Measurements from ENCODE around the gene MMEL1.
A peak's percentile ranks its signal among the peaks of the same experiment; 100 is the strongest.

MMEL1 gene

GRCh38 chr1:2642560-2643413 is 10.0 kb upstream of the MMEL1 start:
- peak; percentile 91 for DNase-seq (ENCODE audit: low read depth)

- DNase-seq (ENCODE audit: low read depth): no peak
Measured at GRCh38 chr1:2642131-2642559, 9.3 kb upstream of the MMEL1 start.

- no peak for DNase-seq (ENCODE audit: low read depth)
Measured at GRCh38 chr1:2641381-2642130, 8.7 kb upstream of the MMEL1 start.

GRCh38 chr1:2640626-2641025 is 7.8 kb upstream of the MMEL1 start:
- DNase-seq (ENCODE audit: low read depth): no peak

GRCh38 chr1:2639607-2640521 is 7.0 kb upstream of the MMEL1 start:
- no peak for DNase-seq (ENCODE audit: low read depth)

- DNase-seq (ENCODE audit: low read depth): no peak
Measured at GRCh38 chr1:2639203-2639602, 6.4 kb upstream of the MMEL1 start.

GRCh38 chr1:2638466-2639115 is 5.8 kb upstream of the MMEL1 start:
- DNase-seq (ENCODE audit: low read depth): no peak

GRCh38 chr1:2637442-2638145 is 4.8 kb upstream of the MMEL1 start:
- DNase-seq (ENCODE audit: low read depth): no peak

- DNase-seq (ENCODE audit: low read depth): no peak
Measured at GRCh38 chr1:2636733-2637132, 3.9 kb upstream of the MMEL1 start.

- DNase-seq (ENCODE audit: low read depth): no peak
Measured at GRCh38 chr1:2635361-2636010, 2.7 kb upstream of the MMEL1 start.

GRCh38 chr1:2633936-2634491 is 1.2 kb upstream of the MMEL1 start:
- no peak for DNase-seq (ENCODE audit: low read depth)

- no peak for DNase-seq (ENCODE audit: low read depth)
Measured at GRCh38 chr1:2633366-2633935, 635 bp upstream of the MMEL1 start.

GRCh38 chr1:2632051-2632430 is 775 bp downstream of the MMEL1 start:
- no peak for DNase-seq (ENCODE audit: low read depth)

GRCh38 chr1:2631136-2632050 is 1.4 kb downstream of the MMEL1 start:
- DNase-seq (ENCODE audit: low read depth): no peak

GRCh38 chr1:2630498-2631135 is 2.2 kb downstream of the MMEL1 start:
- DNase-seq (ENCODE audit: low read depth): no peak

- DNase-seq (ENCODE audit: low read depth): no peak
Measured at GRCh38 chr1:2629627-2630497, 3.0 kb downstream of the MMEL1 start.

GRCh38 chr1:2628933-2629626 is 3.7 kb downstream of the MMEL1 start:
- no peak for DNase-seq (ENCODE audit: low read depth)
